ENCODE results near the gene TMEM132C.

Gene TMEM132C

GRCh38 chr12:128338386-128339125 lies 71.6 kb downstream of the TMEM132C start:
- DNase-seq (ENCODE audit: low read depth in 2 of 2) = no peak

GRCh38 chr12:128339126-128339520 lies 72.2 kb downstream of the TMEM132C start:
- no peak for DNase-seq (ENCODE audit: low read depth in 2 of 2)

GRCh38 chr12:128339631-128340030 lies 72.7 kb downstream of the TMEM132C start:
- no peak for DNase-seq (ENCODE audit: low read depth in 2 of 2)

GRCh38 chr12:128353301-128353700 lies 86.3 kb downstream of the TMEM132C start:
- no peak for DNase-seq (ENCODE audit: low read depth in 2 of 2)

GRCh38 chr12:128356547-128356946 lies 89.6 kb downstream of the TMEM132C start:
- no peak for DNase-seq (ENCODE audit: low read depth in 2 of 2)

- DNase-seq (ENCODE audit: low read depth in 2 of 2) = no peak
These were observed 94.5 kb downstream of the TMEM132C start for GRCh38 chr12:128361400-128361995.

- DNase-seq (ENCODE audit: low read depth in 2 of 2) = no peak
These were observed 98.1 kb downstream of the TMEM132C start for GRCh38 chr12:128365032-128365431.

- no peak for DNase-seq (ENCODE audit: low read depth in 2 of 2)
These were observed 98.8 kb downstream of the TMEM132C start for GRCh38 chr12:128365651-128366231.

GRCh38 chr12:128367961-128368360 lies 101.0 kb downstream of the TMEM132C start:
- DNase-seq (ENCODE audit: low read depth in 2 of 2) = no peak

- DNase-seq (ENCODE audit: low read depth in 2 of 2) = no peak
These were observed 114.6 kb downstream of the TMEM132C start for GRCh38 chr12:128381541-128381940.

GRCh38 chr12:128381946-128382345 lies 115.0 kb downstream of the TMEM132C start:
- DNase-seq (ENCODE audit: low read depth in 2 of 2) = no peak

GRCh38 chr12:128382946-128383345 lies 116.0 kb downstream of the TMEM132C start:
- DNase-seq (ENCODE audit: low read depth in 2 of 2) = no peak

- no peak for DNase-seq (ENCODE audit: low read depth in 2 of 2)
These were observed 116.5 kb downstream of the TMEM132C start for GRCh38 chr12:128383357-128383937.

- no peak for DNase-seq (ENCODE audit: low read depth in 2 of 2)
These were observed 118.8 kb downstream of the TMEM132C start for GRCh38 chr12:128385736-128386135.

- peak in 1 of 2 experiments; percentile 13 for DNase-seq (ENCODE audit: low read depth in 2 of 2)
These were observed 120.9 kb downstream of the TMEM132C start for GRCh38 chr12:128387811-128388422.

- no peak for DNase-seq (ENCODE audit: low read depth in 2 of 2)
These were observed 121.6 kb downstream of the TMEM132C start for GRCh38 chr12:128388461-128389000.

GRCh38 chr12:128393346-128393745 lies 126.4 kb downstream of the TMEM132C start:
- DNase-seq (ENCODE audit: low read depth in 2 of 2) = no peak

GRCh38 chr12:128394137-128394536 lies 127.2 kb downstream of the TMEM132C start:
- DNase-seq (ENCODE audit: low read depth in 2 of 2) = no peak

- no peak for DNase-seq (ENCODE audit: low read depth in 2 of 2)
These were observed 132.3 kb downstream of the TMEM132C start for GRCh38 chr12:128399253-128399652.

- no peak for DNase-seq (ENCODE audit: low read depth in 2 of 2)
These were observed 135.7 kb downstream of the TMEM132C start for GRCh38 chr12:128402486-128403243.

GRCh38 chr12:128408669-128409068 lies 141.7 kb downstream of the TMEM132C start:
- no peak for DNase-seq (ENCODE audit: low read depth in 2 of 2)

Data from stimulated activated CD4-positive, alpha-beta T cell treated with anti-CD3 and anti-CD28 coated beads, Interleukin-12 subunit alpha, Interleukin-12 subunit beta, amount 100 ng/mL, for 24 hours (primary cell).